GM18951 (cell line): Measurements from ENCODE around the gene JADE2.

Experiments
- POLR2A ChIP-seq: IDR thresholded peaks from 4 replicates; pipeline ENCODE4 v1.6.1; 2011; ENCODE audit warnings: mild to moderate bottlenecking; ENCODE audit not compliant: insufficient read length, insufficient read depth; ENCODE audit errors: extremely low read depth
- in situ Hi-C: fragments of 300-500 bp; cut with MboI; formaldehyde crosslinking; loops from one replicate; pipeline ENCODE4 v1.12.0; 2022; ENCODE audit warnings: low sequenced_read_pairs, mixed read lengths, inconsistent platforms; ENCODE audit not compliant: unreplicated experiment

The JADE2 gene

DNA sequence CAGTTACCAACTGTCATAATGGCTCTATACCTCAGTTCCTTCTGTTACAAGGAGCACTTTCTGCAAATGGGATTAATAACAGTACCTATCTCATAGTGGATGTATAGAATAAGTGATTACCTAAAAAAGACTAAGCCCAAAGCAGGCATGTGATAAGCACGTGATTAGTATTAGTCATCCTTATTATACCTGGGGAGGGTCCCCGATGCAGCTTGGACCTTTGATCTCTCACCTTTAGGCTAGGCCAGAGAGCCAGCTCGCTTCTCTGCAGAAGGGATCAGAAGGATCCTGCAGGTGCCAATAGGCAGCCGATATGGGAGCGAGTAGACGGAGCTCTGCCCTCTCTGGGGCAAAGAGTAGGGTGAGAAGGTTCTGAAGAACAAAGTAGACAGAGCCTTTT lies 4.0 kb downstream of the JADE2 start:
- TF ChIP-seq POLR2A, result no peak
- in situ Hi-C loops, result no loop called here

DNA sequence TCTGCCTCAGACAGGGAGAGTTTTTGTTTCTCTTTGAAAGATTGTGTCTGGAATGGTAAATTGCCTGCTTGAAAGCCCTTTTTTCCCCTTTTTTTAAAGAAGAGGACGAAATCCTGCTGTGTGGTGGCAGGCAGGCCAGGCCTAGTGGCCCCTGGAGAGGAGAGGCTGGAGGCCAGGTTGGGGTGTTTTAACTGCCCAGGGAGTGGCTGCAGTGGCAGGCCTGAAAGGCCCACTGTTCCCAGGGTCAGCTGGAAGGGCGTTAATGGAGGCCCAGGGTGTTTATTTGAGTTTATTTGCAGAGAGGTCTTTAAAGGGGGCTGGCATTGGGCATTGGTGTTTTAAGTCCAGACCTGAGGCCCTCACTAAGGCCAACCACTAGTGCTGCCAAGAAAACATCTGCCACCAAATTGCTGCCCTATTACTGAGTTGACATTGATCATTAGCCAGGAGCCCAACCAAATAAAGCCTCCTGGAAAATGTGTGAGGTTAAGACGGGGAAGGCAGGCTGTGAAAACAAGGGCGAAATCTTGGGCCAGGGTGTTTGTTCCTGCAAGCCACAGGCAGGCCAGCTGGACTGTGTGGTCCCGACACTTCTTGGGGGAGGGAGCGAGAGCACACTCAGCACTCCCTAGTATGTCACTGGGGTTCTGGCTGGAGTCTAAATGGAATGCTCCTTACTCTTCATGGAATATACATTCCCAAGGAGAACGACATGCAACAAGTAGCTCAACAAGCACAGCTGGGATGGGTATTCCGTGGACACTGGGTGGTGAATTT lies 5.0 kb downstream of the JADE2 start:
- TF ChIP-seq POLR2A, result no peak
- in situ Hi-C loops, result no loop called here

DNA sequence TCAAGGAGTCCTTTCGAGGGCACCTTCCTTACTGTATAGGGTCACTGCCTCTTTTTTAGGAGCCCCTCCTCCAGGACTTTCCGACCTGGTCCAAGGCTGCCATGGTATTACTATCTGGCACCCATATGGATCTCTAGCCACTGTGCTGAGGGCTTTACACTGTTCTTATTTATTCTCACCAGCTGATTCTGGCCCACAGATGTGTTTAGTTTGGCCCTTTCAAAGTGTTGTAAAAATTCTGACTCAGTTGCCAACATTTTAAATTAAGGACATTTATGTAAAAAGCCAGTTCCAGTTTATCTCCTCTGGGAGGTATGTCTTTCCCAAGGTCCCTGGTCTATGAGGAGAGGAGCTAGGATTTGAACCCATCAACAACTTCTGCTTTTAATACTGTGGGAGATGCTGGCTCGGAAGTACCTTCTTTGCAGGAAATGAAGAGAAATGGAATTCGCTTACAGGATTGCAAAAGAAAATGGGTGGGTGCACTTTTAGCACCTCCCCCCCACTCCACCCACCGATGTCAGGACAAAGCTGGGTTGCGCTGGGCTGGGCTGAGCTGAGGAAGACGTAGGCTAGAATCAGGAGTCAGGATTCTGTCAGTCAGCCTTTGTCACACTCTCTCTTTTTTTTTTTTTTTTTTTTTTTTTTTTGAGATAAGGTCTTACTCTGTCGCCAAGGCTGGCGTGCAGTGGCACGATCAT lies 7.8 kb downstream of the JADE2 start:
- no peak for TF ChIP-seq POLR2A
- in situ Hi-C loops, result no loop called here

DNA sequence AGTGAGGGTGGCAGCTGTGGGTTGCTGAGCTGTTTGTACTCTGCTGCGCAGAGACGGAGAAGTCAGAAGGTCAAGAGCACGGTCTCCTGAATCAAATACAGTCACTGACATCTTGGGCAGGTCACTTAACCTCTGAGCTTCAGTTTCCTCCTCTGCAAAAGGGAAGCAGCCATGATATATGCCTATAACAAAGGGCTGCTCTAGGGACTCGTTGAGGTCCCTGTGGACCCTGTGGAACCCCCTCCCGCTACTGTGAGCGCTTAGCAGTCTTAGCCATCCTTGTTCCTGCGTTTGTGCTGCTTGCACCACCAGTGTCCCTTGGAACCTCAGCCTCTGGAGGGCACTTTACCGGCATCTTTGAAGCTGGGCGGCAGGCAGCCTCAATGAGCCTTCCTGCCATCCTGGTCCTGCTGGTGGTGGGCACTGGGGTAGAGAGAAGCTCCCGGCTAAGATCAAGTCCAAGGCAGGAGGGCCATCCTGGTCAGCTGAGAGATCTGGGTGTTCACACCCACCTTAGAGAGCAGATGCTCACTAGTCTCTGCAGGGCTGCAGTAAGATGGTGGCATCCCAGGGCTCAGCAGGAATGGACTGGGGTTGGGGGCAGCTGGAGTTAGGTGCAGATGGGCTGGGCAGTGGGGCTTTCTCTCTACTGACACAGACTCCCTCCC lies 8.7 kb downstream of the JADE2 start:
- no peak for TF ChIP-seq POLR2A
- in situ Hi-C loops, result no loop called here

DNA sequence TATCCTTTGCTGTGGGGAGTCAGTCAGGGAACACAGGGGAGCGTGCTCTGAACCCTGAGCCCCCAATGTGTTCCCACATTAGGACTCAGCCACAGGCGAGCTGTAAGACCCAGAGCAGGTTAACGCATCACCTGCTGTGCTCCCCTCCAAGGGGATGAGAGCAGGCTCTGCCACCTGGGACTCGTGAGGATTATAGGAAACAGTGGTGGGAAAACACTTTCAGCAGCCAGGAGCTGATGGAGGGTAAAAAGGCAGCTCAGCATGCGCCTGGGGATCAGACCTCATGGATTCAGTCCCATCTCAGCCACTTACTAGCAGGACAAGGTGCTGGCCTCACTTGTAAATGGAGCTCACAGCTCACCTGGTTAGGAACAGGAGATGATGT lies 9.2 kb downstream of the JADE2 start:
- TF ChIP-seq POLR2A, result no peak
- in situ Hi-C loops, result no loop called here

DNA sequence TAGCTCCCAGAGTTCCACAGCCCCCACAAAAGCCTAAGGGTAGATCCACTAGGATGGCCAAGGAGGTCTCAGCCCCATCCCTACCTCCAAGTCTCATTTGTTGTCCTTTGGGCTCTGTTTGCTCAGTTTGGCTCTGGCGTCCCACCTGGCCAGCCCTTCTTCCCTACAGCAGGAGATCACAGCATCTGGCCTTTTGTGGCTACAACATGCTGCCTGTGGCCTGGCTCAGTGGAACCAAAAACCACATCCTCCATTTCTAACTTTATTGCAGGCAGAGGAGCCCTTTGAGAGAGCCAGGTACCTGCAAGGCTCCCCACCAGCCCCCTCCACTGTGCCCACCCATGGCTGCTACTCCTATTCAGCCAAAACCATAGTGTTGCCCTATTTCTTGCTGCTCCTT lies 11.4 kb downstream of the JADE2 start:
- in situ Hi-C loops, result no loop called here
- TF ChIP-seq POLR2A, result no peak

DNA sequence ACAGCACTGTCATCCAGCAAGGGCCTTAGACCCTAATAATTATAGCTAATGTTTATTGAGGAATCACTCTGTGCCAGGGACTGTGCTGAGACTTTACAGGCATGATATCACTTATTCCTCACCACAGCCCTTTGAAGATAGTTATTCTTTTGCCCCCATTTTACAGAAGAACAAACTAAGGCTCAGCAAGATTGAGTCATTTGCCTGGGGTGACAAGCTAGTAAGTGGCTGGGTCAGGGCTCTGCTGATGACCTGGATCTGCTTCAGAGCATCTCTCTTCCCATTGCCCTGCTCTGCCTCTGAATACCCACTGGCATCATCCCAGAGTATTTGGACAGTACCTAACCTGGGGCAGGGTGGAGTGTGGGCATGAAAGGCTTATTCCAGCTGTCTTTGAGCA lies 11.8 kb downstream of the JADE2 start:
- no peak for TF ChIP-seq POLR2A
- in situ Hi-C loops, result no loop called here

DNA sequence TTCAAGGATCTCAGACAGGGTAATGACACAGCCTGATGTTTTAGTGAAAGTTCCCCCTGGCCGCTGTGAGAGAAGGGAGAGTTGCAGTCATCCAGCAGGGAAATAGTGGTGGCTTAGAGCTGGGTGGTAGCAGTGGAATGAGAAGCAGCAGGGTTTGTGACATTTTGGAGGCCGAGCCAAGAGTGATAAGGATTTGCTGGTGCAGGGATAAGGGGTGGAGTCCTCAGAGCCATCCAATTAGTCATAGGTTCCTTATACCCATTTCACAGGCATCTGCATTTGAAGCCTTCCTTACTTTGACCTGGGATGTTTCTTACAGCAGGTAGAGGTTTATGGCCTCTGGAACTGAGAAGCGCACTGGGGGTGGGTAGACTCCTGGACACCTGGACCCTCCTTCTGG lies 12.8 kb downstream of the JADE2 start:
- in situ Hi-C loops, result no loop called here
- no peak for TF ChIP-seq POLR2A

DNA sequence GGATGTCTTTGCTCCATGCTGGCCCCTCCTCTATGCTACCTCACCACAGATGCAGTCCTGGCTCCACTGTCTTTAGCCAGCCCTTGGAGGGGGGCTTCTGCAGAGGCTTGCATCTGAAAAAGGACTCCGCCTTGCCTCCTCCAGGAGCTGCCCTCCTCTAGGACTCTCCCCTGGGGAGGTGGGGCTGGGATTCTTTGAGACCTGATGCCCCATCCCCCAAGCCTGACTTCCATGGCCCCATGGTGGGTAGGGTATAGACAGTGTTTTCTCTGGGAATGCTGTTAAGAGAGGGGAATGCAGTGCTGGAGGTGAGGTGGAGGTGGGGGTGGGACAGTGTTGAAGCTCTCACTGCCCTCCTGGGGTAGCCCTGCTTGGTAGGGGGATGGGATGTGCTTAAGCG lies 14.3 kb downstream of the JADE2 start:
- in situ Hi-C loops, result no loop called here
- TF ChIP-seq POLR2A, result no peak

DNA sequence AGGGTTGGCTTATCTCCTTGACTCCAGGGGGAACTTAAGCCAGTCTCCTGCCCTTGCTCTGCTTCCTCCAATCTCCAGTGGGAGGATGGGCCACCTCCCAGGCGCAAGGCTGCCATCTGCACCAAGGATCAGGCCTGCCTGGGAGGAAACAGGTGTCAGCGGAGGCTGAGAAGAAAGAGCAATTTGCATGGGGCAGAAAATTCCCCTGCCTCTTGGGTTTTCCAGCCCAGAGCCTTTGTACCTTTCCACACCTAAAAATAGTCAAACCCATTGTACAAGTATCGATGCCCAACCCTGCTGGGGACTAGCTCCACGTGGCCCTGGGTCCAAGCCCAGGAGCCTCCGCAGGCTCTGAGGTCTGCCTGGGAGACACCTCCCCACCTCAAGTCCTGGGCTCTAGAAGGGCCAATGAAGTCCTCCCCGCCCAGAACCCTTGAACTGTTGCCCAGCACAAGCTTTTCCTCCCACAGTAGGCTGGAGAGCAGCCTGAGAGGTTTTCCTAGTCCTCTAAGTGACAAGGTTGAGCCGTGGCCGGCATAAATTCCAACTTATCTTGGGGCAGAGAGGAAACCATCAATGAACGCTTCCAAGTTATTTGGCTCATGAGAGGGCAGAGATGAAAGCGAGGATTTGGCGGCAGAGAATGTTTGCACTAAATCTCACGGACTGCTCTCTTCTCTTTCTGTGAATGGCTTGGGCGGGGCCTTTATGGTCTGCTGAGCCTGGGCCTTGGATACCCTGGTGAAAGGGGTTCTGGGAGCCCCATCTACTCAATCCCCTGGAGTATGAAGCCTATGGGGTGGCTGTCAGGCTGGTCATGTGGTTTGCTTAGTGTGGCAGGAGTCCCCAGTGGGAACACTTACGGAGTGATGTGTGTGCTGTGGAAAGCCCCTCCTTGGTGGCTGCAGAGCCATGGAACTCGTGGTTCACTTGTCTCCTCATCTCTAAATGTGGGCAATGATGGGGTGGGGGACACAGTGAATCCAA lies 15.6 kb downstream of the JADE2 start:
- peak; percentile 3 for TF ChIP-seq POLR2A
- in situ Hi-C loops, result no loop called here

DNA sequence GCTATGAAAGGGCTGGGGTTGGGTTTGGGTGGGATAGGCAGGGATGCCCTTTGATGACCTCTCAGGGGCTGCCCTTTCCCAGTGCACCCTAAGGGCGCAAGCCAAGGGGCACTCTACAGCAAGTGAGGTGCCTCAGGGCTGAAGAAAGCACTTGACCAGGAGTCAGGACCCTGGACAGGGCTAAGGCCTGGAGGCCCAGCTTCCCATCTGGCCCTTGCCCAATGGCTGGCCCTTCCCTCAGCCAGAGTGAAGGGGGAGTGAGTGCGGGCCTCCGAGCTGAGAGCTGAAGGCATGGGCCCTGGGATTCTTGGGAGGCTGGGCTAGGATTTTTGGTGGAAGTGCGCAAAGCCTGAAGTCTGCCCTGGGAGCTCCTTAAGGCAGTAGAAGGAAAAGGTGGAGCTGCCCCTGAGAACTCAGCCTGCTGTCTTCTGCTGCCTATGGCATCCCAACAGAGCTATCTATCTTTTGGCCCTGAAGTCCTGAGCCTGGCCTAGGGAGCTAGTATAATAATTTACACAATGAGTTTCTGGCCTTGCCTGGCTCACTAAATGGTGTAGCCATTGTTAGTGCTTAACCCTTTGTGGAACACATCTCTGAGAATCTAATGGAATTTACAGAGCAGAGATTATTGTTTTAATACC lies 16.4 kb downstream of the JADE2 start:
- no peak for TF ChIP-seq POLR2A
- in situ Hi-C loops, result no loop called here

DNA sequence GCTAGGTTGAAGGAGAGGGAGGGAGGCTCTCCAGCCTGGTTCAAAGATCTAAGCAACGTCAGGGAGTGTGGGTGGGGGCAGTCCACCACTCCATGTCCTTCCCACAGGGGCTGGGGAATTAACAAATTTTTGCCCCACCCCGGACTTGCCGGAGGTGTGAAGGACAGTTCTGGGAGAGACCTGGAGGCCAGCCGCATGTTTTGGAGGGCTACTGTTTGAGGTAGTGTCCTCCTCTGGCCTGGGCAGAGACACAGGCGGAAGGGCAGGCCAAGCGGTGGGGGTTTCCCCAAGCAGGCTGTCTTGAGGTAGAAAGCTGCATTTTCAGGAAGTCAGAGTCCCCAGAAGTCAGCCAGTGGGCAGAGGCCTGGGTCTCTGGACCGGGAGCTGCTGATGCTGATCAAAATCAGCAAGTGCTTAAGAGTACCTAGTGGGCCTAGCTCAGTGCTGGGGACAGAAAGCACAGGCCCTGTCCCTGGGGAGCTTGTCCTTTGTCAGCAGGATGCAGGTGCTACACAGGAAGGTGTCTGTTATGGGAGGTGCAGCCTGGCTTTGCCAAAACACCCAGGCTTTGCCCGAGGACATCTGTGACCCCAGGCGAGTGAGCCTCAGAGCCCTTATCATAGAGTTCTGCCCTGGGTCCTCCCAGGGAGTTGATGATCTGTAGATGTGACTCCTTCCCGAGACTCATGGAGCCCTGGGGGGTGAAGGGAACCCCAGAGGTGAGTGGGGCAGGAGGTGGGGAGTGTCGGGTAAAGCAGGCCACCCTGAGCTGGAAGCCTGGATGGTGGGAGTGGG lies 18.5 kb downstream of the JADE2 start:
- in situ Hi-C loops, result no loop called here
- TF ChIP-seq POLR2A, result peak; percentile 70
